SHP77 (cell line): ENCODE results near the gene ATP8B4.
A peak's percentile ranks its signal among the peaks of the same experiment; 100 is the strongest.

Experiments used
- DNase-seq, 2 experiments: peaks; one replicate each; lab custom pipeline; 2025; lab: John Stamatoyannopoulos, UW

The ATP8B4 gene

GRCh38 chr15:50064673-50065072 is 54.4 kb downstream of the ATP8B4 start:
- no peak for DNase-seq

GRCh38 chr15:50063226-50063625 is 55.8 kb downstream of the ATP8B4 start:
- no peak for DNase-seq

- DNase-seq: no peak
These were observed 57.5 kb downstream of the ATP8B4 start for GRCh38 chr15:50061503-50061902.

- no peak for DNase-seq
These were observed 59.1 kb downstream of the ATP8B4 start for GRCh38 chr15:50059883-50060282.

GRCh38 chr15:50059203-50059772 is 59.7 kb downstream of the ATP8B4 start:
- DNase-seq: no peak

- DNase-seq: no peak
These were observed 61.0 kb downstream of the ATP8B4 start for GRCh38 chr15:50057905-50058639.

GRCh38 chr15:50057196-50057595 is 61.8 kb downstream of the ATP8B4 start:
- DNase-seq: no peak

GRCh38 chr15:50055750-50056157 is 63.3 kb downstream of the ATP8B4 start:
- DNase-seq: no peak

GRCh38 chr15:50055332-50055731 is 63.7 kb downstream of the ATP8B4 start:
- no peak for DNase-seq

- no peak for DNase-seq
These were observed 65.8 kb downstream of the ATP8B4 start for GRCh38 chr15:50053055-50053856.

- peak; percentile 30 to 42 for DNase-seq
These were observed 67.1 kb downstream of the ATP8B4 start for GRCh38 chr15:50051811-50052419.

GRCh38 chr15:50050986-50051743 is 67.9 kb downstream of the ATP8B4 start:
- no peak for DNase-seq

GRCh38 chr15:50049871-50050270 is 69.2 kb downstream of the ATP8B4 start:
- DNase-seq: no peak

GRCh38 chr15:50046867-50047266 is 72.2 kb downstream of the ATP8B4 start:
- DNase-seq: no peak

- DNase-seq: no peak
These were observed 72.9 kb downstream of the ATP8B4 start for GRCh38 chr15:50046159-50046558.

- no peak for DNase-seq
These were observed 74.1 kb downstream of the ATP8B4 start for GRCh38 chr15:50044904-50045303.

- no peak for DNase-seq
These were observed 74.6 kb downstream of the ATP8B4 start for GRCh38 chr15:50044406-50044805.

GRCh38 chr15:50042775-50043174 is 76.3 kb downstream of the ATP8B4 start:
- DNase-seq: no peak

GRCh38 chr15:50030456-50030855 is 88.6 kb downstream of the ATP8B4 start:
- DNase-seq: no peak

GRCh38 chr15:50028326-50028725 is 90.7 kb downstream of the ATP8B4 start:
- DNase-seq: no peak

- no peak for DNase-seq
These were observed 94.8 kb downstream of the ATP8B4 start for GRCh38 chr15:50024281-50024680.

GRCh38 chr15:50018491-50018890 is 100.5 kb downstream of the ATP8B4 start:
- no peak for DNase-seq
